Measurements from ENCODE around the gene TIMP4.

The TIMP4 gene

GRCh38 chr3:12186046-12186445, 27.3 kb upstream of the TIMP4 start:
- in situ Hi-C loops (cut with HindIII; ENCODE audit: low sequenced_read_pairs) = no loop called here

GRCh38 chr3:12185172-12185710, 26.5 kb upstream of the TIMP4 start:
- in situ Hi-C loops (cut with HindIII; ENCODE audit: low sequenced_read_pairs) = no loop called here

GRCh38 chr3:12184541-12184940, 25.8 kb upstream of the TIMP4 start:
- in situ Hi-C loops (cut with HindIII; ENCODE audit: low sequenced_read_pairs) = no loop called here

GRCh38 chr3:12182687-12183441, 24.2 kb upstream of the TIMP4 start:
- in situ Hi-C loops (cut with HindIII; ENCODE audit: low sequenced_read_pairs) = no loop called here

- in situ Hi-C loops (cut with HindIII; ENCODE audit: low sequenced_read_pairs) = no loop called here
These were observed 23.1 kb upstream of the TIMP4 start for GRCh38 chr3:12181806-12182205.

GRCh38 chr3:12181301-12181700, 22.6 kb upstream of the TIMP4 start:
- in situ Hi-C loops (cut with HindIII; ENCODE audit: low sequenced_read_pairs) = no loop called here

- in situ Hi-C loops (cut with HindIII; ENCODE audit: low sequenced_read_pairs) = no loop called here
These were observed 21.9 kb upstream of the TIMP4 start for GRCh38 chr3:12180631-12181030.

- in situ Hi-C loops (cut with HindIII; ENCODE audit: low sequenced_read_pairs) = no loop called here
These were observed 21.5 kb upstream of the TIMP4 start for GRCh38 chr3:12180218-12180617.

- in situ Hi-C loops (cut with HindIII; ENCODE audit: low sequenced_read_pairs) = no loop called here
These were observed 20.7 kb upstream of the TIMP4 start for GRCh38 chr3:12179441-12179840.

GRCh38 chr3:12178091-12178820, 19.5 kb upstream of the TIMP4 start:
- in situ Hi-C loops (cut with HindIII; ENCODE audit: low sequenced_read_pairs) = no loop called here

- in situ Hi-C loops (cut with HindIII; ENCODE audit: low sequenced_read_pairs) = no loop called here
These were observed 18.4 kb upstream of the TIMP4 start for GRCh38 chr3:12177126-12177525.

- in situ Hi-C loops (cut with HindIII; ENCODE audit: low sequenced_read_pairs) = no loop called here
These were observed 17.2 kb upstream of the TIMP4 start for GRCh38 chr3:12175844-12176453.

- in situ Hi-C loops (cut with HindIII; ENCODE audit: low sequenced_read_pairs) = no loop called here
These were observed 16.5 kb upstream of the TIMP4 start for GRCh38 chr3:12175137-12175593.

GRCh38 chr3:12170207-12170606, 11.5 kb upstream of the TIMP4 start:
- in situ Hi-C loops (cut with HindIII; ENCODE audit: low sequenced_read_pairs) = no loop called here

GRCh38 chr3:12165909-12166308, 7.2 kb upstream of the TIMP4 start:
- in situ Hi-C loops (cut with HindIII; ENCODE audit: low sequenced_read_pairs) = no loop called here

GRCh38 chr3:12159227-12159601, 502 bp upstream of the TIMP4 start:
- in situ Hi-C loops (cut with HindIII; ENCODE audit: low sequenced_read_pairs) = no loop called here

- in situ Hi-C loops (cut with HindIII; ENCODE audit: low sequenced_read_pairs) = no loop called here
These were observed 1.7 kb downstream of the TIMP4 start for GRCh38 chr3:12157026-12157425.

- in situ Hi-C loops (cut with HindIII; ENCODE audit: low sequenced_read_pairs) = no loop called here
These were observed 2.9 kb downstream of the TIMP4 start for GRCh38 chr3:12155828-12156227.

- in situ Hi-C loops (cut with HindIII; ENCODE audit: low sequenced_read_pairs) = no loop called here
These were observed 3.4 kb downstream of the TIMP4 start for GRCh38 chr3:12155264-12155663.

- in situ Hi-C loops (cut with HindIII; ENCODE audit: low sequenced_read_pairs) = no loop called here
These were observed 4.6 kb downstream of the TIMP4 start for GRCh38 chr3:12154151-12154550.

- in situ Hi-C loops (cut with HindIII; ENCODE audit: low sequenced_read_pairs) = no loop called here
These were observed 8.6 kb downstream of the TIMP4 start for GRCh38 chr3:12150112-12150511.

- in situ Hi-C loops (cut with HindIII; ENCODE audit: low sequenced_read_pairs) = no loop called here
These were observed 9.7 kb downstream of the TIMP4 start for GRCh38 chr3:12149029-12149428.
